ENCODE data around the gene PRSS36. TPM values are rescaled to one million over a fixed set of nuclear protein-coding genes. Genes with fewer than 3 reads are reported as not detected.
"Not testable (repeated sequence)": the region's sequence is repeated elsewhere in the genome, so short reads cannot be mapped to it uniquely, and the experiment has no call there.

Gene PRSS36
- total RNA-seq, 1 experiment from 2014 or later = 1.7 TPM

DNA sequence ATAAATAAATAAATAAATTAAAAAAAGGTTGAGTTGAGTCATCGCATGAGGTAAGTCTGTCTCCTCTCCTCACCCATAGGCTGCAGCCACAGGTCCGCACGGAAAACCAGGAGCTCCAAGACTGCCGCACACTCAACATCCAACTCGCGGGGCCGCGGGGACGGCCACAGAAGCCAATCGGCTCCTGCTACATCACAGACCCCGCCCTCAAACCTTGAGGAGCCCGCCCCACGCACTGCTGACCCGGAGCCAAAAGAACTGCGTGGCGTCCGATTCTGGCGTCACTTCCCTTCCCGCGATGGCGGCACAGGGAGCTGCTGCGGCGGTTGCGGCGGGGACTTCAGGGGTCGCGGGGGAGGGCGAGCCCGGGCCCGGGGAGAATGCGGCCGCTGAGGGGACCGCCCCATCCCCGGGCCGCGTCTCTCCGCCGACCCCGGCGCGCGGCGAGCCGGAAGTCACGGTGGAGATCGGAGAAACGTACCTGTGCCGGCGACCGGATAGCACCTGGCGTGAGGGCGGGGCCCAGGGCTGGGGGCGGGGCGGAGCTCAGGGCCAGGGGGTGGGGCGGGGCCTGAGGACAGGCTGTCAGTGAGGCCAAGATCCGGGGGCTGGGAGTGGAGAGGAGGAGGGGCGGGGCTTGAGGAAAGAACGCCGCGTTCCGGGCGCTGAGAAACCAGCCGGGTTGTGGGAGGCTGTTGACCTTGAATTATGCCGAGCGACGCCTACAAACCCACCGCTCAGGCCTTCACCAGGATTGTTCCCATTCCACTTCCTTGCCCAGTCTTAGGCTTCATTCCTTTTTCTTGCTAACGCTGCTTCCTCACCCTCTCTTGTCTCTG, 32.3 kb downstream of the PRSS36 start, which contains the start of gene KAT8:
Gene KAT8 (plus strand): TSS at position 281 of the 839 bp plus-strand sequence. CDS start 18 bp downstream, at position 299.
- Histone ChIP-seq H3K9me3 (no peaks in the 10 kb centered on the region), H3K27me3 (no peaks in the 10 kb centered on the region), H3K4me3 (peak within 1 kb of the TSS; percentile 94), H3K36me3 (peaks cover 50% of the 10 kb centered on the region)
- DNase-seq = peak; percentile 99

GRCh38 chr16:31114468-31114867, 35.4 kb downstream of the PRSS36 start:
- Histone ChIP-seq H3K9me3 (no peaks in the 10 kb centered on the region), H3K27me3 (no peaks in the 10 kb centered on the region), H3K4me3 (no peak overlapping the region), H3K36me3 (peaks cover 53% of the 10 kb centered on the region)
- no peak for DNase-seq

- no peaks in the 10 kb centered on the region for H3K27me3 ChIP-seq
- peaks cover 46% of the 10 kb centered on the region for H3K36me3 ChIP-seq
- no peak overlapping the region for H3K4me3 ChIP-seq
- H3K9me3 ChIP-seq = no peaks in the 10 kb centered on the region
- DNase-seq = no peak
These were observed 36.4 kb downstream of the PRSS36 start for GRCh38 chr16:31113121-31114120.

- H3K27me3 ChIP-seq = no peaks in the 10 kb centered on the region
- peaks cover 45% of the 10 kb centered on the region for H3K36me3 ChIP-seq
- no peak overlapping the region for H3K4me3 ChIP-seq
- no peak for DNase-seq
- H3K9me3 ChIP-seq = no peaks in the 10 kb centered on the region
These were observed 37.2 kb downstream of the PRSS36 start for GRCh38 chr16:31112711-31113110.

- no peaks in the 10 kb centered on the region for H3K9me3 ChIP-seq
- no peak for DNase-seq
- H3K27me3 ChIP-seq = no peaks in the 10 kb centered on the region
- H3K4me3 ChIP-seq = no peak overlapping the region
- peaks cover 45% of the 10 kb centered on the region for H3K36me3 ChIP-seq
These were observed 37.9 kb downstream of the PRSS36 start for GRCh38 chr16:31111881-31112466.

- no peak overlapping the region for H3K4me3 ChIP-seq
- H3K9me3 ChIP-seq = no peaks in the 10 kb centered on the region
- H3K36me3 ChIP-seq = peaks cover 40% of the 10 kb centered on the region
- DNase-seq = no peak
- H3K27me3 ChIP-seq = no peaks in the 10 kb centered on the region
These were observed 39.5 kb downstream of the PRSS36 start for GRCh38 chr16:31110106-31111034.

DNA sequence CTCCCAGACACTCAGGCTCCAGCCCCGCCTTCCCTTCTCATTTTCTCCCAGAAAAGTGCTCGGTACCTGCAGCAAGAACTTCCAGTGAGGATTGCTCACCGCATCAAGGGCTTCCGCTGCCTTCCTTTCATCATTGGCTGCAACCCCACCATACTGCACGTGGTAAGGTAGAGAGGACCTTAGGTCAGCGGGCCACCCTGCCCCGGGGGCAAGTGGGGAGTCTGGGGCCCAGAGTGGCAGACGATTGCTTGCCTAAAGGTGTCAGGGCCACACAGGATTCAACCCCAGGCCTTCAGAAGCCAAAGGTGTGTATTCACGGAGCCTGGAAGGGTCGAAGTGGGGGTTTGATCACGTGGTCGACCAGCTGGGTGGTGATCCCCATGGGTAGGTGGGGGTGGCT, 40.2 kb downstream of the PRSS36 start:
- Histone ChIP-seq H3K9me3 (no peaks in the 10 kb centered on the region), H3K36me3 (peaks cover 40% of the 10 kb centered on the region), H3K4me3 (no peak overlapping the region; the same call in 1 of the 2 replicates), H3K27me3 (no peaks in the 10 kb centered on the region)
- DNase-seq = no peak

- DNase-seq = no peak
- Histone ChIP-seq H3K4me3 (peak overlapping the region; percentile 88), H3K9me3 (no peaks in the 10 kb centered on the region), H3K36me3 (peaks cover 40% of the 10 kb centered on the region), H3K27me3 (no peaks in the 10 kb centered on the region)
These were observed 40.9 kb downstream of the PRSS36 start for GRCh38 chr16:31108794-31109558.

DNA sequence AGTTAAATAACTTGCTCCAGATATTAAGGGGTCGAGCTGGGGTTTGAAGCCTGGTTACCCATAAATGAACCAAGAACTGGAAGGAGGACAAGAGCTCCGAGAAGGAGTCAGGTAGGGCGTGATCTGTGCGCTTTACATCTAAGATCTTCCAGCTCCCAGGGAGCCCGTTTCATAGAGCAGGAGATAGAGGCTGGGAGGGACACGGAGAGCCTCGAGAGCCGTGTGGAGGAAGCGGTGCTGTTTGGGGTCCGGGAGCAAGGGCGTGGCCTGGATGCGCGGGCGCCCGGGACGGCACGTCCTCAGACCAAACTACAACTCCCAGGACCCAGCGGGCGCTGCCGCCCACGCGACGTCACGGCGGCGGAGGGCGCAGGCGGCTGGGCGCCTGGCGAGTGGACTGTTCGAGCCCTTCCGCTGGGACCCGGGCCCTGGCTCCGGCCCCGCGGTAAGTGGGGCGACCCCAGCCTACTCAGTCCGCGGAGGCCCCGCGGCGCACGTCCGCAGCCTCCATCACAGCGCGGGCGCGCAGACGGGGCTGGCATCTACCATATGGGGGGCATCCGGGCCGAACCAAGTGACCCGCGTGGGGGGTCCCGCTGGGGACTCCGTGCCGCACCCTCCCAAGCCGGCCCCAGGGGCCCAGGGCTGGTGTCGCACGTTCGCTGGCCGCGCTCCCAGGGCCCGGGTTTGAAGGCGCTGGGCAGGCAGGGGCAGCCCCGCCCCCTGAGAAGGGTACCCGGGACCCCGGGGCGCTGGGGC, 41.7 kb downstream of the PRSS36 start, which contains the start of gene BCKDK:
Gene BCKDK (plus strand): TSS at position 352 of the 759 bp plus-strand sequence. CDS start 838 bp downstream, outside the sequence.
- peak within 1 kb of the TSS; percentile 88 for H3K4me3 ChIP-seq
- peak; percentile 92 for DNase-seq
- H3K36me3 ChIP-seq = peaks cover 40% of the 10 kb centered on the region
- no peaks in the 10 kb centered on the region for H3K27me3 ChIP-seq
- H3K9me3 ChIP-seq = no peaks in the 10 kb centered on the region

- DNase-seq = no peak
- Histone ChIP-seq H3K4me3 (peak overlapping the region; percentile 88), H3K9me3 (no peaks in the 10 kb centered on the region), H3K36me3 (peaks cover 34% of the 10 kb centered on the region), H3K27me3 (no peaks in the 10 kb centered on the region)
These were observed 42.4 kb downstream of the PRSS36 start for GRCh38 chr16:31107465-31107867.

- H3K9me3 ChIP-seq = no peaks in the 10 kb centered on the region
- peaks cover 27% of the 10 kb centered on the region for H3K36me3 ChIP-seq
- H3K4me3 ChIP-seq = no peak overlapping the region
- H3K27me3 ChIP-seq = no peaks in the 10 kb centered on the region
- DNase-seq = no peak
These were observed 43.1 kb downstream of the PRSS36 start for GRCh38 chr16:31106509-31107464.

DNA sequence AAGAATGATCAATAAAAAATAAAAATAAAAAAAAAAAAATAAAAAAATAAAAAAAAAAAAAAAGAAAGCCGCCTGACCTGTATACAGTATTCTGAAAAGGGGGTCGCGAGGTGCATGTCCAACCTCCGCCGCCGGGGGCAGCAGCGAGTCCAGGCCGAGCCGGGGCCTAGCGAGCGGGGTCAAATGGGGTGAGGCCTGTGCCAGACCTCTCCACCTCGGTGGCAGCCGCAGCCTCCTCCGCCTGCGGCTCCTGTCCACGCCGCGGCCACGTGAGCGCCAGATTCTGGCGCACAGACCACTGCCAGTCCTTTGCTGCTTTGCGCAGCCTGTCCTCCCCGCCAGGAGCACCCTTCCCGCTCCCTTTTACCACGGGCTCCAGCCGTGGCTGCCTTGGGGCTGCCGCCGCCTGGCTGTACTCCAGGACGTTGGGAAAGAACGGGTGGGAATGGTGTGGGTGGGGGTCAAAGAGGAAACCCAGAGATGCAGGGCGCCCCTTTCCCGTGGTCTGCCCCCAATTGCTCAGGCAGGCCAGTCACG, 44.1 kb downstream of the PRSS36 start:
- no peak overlapping the region for H3K4me3 ChIP-seq
- peak; percentile 90 for DNase-seq
- H3K36me3 ChIP-seq = peaks cover 17% of the 10 kb centered on the region
- no peaks in the 10 kb centered on the region for H3K27me3 ChIP-seq
- no peaks in the 10 kb centered on the region for H3K9me3 ChIP-seq

DNA sequence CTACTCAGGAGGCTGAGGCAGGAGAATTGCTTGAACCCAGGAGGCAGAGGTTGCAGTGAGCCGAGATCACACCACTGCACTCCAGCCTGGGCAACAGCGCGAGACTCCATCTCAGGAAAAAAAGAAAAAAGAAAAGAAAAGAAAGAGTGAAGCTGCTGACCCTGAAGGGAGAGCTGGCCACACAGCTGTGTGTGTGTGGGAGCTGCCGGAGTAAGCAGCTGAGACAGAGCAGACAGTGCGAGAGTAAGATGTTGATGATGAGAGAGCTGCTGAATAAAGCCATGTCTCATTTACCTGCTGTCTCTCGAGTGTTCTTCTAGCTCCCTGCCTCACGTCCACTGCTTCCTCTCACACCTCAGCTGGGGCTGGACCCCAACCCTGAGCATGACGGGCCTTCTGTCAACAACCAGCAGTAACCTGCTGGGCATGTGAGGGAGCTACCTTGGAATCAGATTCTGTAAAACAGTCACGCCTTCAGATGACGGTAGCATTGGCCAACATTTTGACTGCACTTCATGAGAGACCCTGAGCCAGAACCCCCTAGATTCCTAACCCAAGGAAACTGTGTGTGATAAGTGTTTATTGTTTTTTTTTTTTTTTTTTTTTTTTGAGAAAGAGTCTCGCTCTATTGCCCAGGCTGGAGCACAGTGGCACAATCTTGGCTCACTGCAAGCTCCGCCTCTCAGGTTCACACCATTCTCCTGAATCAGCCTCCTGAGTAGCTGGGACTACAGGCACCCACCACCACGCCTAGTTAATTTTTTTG, 48.8 kb downstream of the PRSS36 start:
- H3K27me3 ChIP-seq, H3K36me3 ChIP-seq, H3K4me3 ChIP-seq, DNase-seq, H3K9me3 ChIP-seq: not testable (repeated sequence)
